WTC11 (cell line): ENCODE results near the gene CDYL.

Source experiments
- FOXP1 ChIP-seq: sonication (generic); formaldehyde crosslinking; IDR thresholded peaks from 2 replicates; pipeline ENCODE4 v1.8.0; 2022; ENCODE audit warnings: missing genetic modification reagents, mild to moderate bottlenecking, moderate library complexity, borderline replicate concordance
- RELA ChIP-seq: sonication (generic); formaldehyde crosslinking; IDR thresholded peaks from 2 replicates; pipeline ENCODE4 v1.8.1; 2022; ENCODE audit warnings: missing genetic modification reagents, mild to moderate bottlenecking, borderline replicate concordance
- ZBTB21 ChIP-seq: sonication (generic); formaldehyde crosslinking; IDR thresholded peaks from 2 replicates; pipeline ENCODE4 v1.8.1; 2023; ENCODE audit warnings: mild to moderate bottlenecking, missing genetic modification reagents, borderline replicate concordance
- ZNF138 ChIP-seq: sonication (generic); formaldehyde crosslinking; conservative IDR thresholded peaks from 2 replicates; pipeline ENCODE4 v1.8.1; 2022; ENCODE audit warnings: mild to moderate bottlenecking, moderate library complexity, missing genetic modification reagents
- TF ChIP-seq, protein P1 (sequence below): fragments of 200-600 bp; IDR thresholded peaks from 2 replicates; pipeline ENCODE4 v1.8.0; 2022; ENCODE audit warnings: antibody characterized with exemption
- TF ChIP-seq, protein P2 (sequence below): sonication (generic); formaldehyde crosslinking; conservative IDR thresholded peaks from 2 replicates; pipeline ENCODE4 v1.8.1; 2022; ENCODE audit warnings: mild to moderate bottlenecking, missing genetic modification reagents
- TF ChIP-seq, protein P3 (sequence below): sonication (generic); formaldehyde crosslinking; IDR thresholded peaks from 2 replicates; pipeline ENCODE4 v1.8.0; 2023; ENCODE audit warnings: mild to moderate bottlenecking, missing genetic modification reagents

DNA sequence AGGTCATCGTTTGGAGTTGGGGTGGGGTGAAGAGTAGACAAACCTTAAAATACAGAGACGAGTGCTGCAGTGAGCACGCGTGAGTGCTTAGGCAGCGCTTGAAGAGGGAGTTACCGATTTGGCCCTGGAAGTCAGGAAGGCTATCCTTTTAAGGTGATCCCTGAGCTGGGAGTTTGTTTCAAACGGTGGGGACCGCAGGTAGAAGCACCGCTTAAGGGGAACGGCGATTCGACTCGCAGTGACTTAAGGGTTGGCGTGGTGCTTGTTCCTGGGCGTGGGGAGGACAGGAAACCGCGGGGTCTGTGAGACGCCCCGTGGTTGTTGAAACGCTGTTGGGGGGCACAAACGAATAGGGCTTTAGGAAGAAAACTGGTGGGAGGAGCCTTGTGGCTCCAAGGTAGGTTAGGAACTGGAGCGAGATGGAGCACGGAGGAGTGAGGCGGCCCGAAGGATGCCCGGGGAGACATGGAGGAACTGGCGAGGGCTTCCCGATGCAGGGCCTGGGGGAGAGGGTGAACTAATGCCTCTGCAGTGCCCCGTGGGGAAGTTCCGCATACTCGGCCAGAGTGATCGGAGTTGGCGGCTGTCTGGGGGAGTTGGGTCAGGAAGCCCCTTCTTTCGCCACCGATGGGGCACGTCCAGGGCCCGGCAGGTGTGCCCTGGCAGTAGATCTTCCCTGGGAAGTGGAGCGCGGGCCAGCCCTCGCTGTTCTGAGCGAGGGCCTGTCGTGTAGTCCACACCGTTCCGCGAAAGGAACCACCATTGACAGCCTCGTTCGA lies 1.3 kb upstream of the CDYL start:
- TF ChIP-seq, protein P1, sequence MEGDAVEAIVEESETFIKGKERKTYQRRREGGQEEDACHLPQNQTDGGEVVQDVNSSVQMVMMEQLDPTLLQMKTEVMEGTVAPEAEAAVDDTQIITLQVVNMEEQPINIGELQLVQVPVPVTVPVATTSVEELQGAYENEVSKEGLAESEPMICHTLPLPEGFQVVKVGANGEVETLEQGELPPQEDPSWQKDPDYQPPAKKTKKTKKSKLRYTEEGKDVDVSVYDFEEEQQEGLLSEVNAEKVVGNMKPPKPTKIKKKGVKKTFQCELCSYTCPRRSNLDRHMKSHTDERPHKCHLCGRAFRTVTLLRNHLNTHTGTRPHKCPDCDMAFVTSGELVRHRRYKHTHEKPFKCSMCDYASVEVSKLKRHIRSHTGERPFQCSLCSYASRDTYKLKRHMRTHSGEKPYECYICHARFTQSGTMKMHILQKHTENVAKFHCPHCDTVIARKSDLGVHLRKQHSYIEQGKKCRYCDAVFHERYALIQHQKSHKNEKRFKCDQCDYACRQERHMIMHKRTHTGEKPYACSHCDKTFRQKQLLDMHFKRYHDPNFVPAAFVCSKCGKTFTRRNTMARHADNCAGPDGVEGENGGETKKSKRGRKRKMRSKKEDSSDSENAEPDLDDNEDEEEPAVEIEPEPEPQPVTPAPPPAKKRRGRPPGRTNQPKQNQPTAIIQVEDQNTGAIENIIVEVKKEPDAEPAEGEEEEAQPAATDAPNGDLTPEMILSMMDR: no peak
- TF ChIP-seq, protein P2, sequence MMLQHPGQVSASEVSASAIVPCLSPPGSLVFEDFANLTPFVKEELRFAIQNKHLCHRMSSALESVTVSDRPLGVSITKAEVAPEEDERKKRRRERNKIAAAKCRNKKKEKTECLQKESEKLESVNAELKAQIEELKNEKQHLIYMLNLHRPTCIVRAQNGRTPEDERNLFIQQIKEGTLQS (CRISPR knock-in tag): no peak
- TF ChIP-seq ZNF138 (CRISPR knock-in tag) (no peak), FOXP1 (CRISPR knock-in tag) (no peak), RELA (CRISPR knock-in tag) (no peak), ZBTB21 (no peak)
- TF ChIP-seq, protein P3, sequence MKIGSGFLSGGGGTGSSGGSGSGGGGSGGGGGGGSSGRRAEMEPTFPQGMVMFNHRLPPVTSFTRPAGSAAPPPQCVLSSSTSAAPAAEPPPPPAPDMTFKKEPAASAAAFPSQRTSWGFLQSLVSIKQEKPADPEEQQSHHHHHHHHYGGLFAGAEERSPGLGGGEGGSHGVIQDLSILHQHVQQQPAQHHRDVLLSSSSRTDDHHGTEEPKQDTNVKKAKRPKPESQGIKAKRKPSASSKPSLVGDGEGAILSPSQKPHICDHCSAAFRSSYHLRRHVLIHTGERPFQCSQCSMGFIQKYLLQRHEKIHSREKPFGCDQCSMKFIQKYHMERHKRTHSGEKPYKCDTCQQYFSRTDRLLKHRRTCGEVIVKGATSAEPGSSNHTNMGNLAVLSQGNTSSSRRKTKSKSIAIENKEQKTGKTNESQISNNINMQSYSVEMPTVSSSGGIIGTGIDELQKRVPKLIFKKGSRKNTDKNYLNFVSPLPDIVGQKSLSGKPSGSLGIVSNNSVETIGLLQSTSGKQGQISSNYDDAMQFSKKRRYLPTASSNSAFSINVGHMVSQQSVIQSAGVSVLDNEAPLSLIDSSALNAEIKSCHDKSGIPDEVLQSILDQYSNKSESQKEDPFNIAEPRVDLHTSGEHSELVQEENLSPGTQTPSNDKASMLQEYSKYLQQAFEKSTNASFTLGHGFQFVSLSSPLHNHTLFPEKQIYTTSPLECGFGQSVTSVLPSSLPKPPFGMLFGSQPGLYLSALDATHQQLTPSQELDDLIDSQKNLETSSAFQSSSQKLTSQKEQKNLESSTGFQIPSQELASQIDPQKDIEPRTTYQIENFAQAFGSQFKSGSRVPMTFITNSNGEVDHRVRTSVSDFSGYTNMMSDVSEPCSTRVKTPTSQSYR (CRISPR knock-in tag): no peak
